IPS-20b (cell line): Measurements from ENCODE around the gene SNAP91.

Experiments
- H3K27ac ChIP-seq: one replicate; pipeline ENCODE4 v1.5.1; 2013; ENCODE audit warnings: low read length
- H3K27me3 ChIP-seq: 2 replicates; pipeline ENCODE4 v1.6.1; 2013; ENCODE audit warnings: mild to moderate bottlenecking, low read length, inconsistent platforms; ENCODE audit not compliant: insufficient read depth
- H3K36me3 ChIP-seq: 2 replicates; pipeline ENCODE4 v1.6.1; 2013; ENCODE audit warnings: low read depth, mild to moderate bottlenecking, inconsistent platforms, low read length, moderate library complexity; ENCODE audit not compliant: insufficient read depth
- H3K4me1 ChIP-seq: 2 replicates; pipeline ENCODE4 v1.6.1; 2013; ENCODE audit warnings: mild to moderate bottlenecking, control low read depth, inconsistent platforms, low read length, moderate library complexity; ENCODE audit not compliant: insufficient read depth
- H3K4me3 ChIP-seq: 2 replicates; pipeline ENCODE4 v1.5.1; 2013; ENCODE audit warnings: mild to moderate bottlenecking, low read length, inconsistent platforms
- H3K9ac ChIP-seq: 2 replicates; pipeline ENCODE4 v1.6.1; 2013; ENCODE audit warnings: low read depth, mild to moderate bottlenecking, inconsistent platforms, low read length, moderate library complexity
- H3K9me3 ChIP-seq: 2 replicates; pipeline ENCODE4 v1.6.1; 2013; ENCODE audit warnings: mild to moderate bottlenecking, low read depth, low read length, inconsistent platforms; ENCODE audit not compliant: insufficient read depth

SNAP91 gene

DNA sequence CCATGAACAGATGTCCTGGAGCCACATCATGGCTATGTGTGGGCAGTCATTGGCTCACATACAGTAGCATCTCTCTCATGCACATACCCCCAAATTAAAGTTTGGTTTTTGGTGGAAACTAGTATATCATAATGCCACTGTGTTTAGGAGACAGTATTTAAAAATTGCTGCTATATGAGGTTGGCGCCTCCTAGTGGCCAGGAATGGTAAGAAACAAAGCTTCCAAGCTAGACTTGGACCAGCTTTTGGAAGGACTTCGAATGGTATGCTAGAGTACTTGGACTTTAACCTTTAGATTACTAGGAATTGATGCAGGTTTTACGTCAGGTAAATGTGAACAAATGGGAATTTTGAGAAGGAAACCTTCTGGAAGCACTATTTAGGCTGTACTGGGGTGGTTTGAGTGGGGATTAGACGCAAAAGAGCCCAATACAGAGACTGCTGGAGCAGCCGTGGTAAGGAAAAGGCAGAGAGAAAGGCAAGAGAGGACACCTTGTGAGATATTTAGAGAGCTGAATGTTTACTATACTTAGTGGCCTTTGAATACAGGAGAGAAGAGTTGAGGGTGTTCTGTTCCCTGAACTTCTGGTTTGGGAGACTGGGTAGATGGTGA, 172.8 kb downstream of the SNAP91 start:
- no peaks in the 10 kb centered on the region for H3K27me3 ChIP-seq
- no peak overlapping the region for H3K9ac ChIP-seq
- no peak overlapping the region for H3K4me3 ChIP-seq
- H3K36me3 ChIP-seq: no peaks in the 10 kb centered on the region
- H3K9me3 ChIP-seq: no peaks in the 10 kb centered on the region
- H3K27ac ChIP-seq: no peak overlapping the region
- no peaks in the 10 kb centered on the region for H3K4me1 ChIP-seq

- peaks cover 1% of the 10 kb centered on the region; the same call in 1 of the 2 replicates for H3K27me3 ChIP-seq
- no peak overlapping the region for H3K27ac ChIP-seq
Measured at GRCh38 chr6:83518816-83519480, 190.0 kb downstream of the SNAP91 start.

DNA sequence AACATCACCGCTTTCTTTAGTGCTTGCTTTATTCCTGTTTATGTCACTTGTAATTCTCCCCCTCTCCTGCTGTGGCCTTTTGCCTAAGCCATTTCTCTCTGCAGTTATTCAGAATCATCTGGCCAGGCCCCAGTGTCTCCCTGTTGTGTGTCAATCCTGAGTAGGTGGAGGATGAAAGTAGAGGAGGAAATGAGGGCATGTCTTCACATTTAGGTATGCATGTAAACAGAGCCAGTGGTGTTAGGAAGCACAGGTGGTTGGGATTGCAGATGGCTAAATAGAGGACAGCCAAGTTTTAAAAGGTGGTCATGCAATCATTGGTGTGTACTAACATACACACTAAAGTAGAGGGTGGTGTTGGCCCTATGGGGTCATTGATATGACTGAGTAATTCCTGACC, 191.4 kb downstream of the SNAP91 start:
- H3K9ac ChIP-seq: no peak overlapping the region
- no peaks in the 10 kb centered on the region for H3K36me3 ChIP-seq
- no peaks in the 10 kb centered on the region for H3K9me3 ChIP-seq
- no peak overlapping the region for H3K27ac ChIP-seq
- H3K27me3 ChIP-seq: peaks cover 14% of the 10 kb centered on the region; the same call in 1 of the 2 replicates
- H3K4me1 ChIP-seq: peaks cover 10% of the 10 kb centered on the region; the same call in 1 of the 2 replicates
- H3K4me3 ChIP-seq: no peak overlapping the region

More at GRCh38 chr6:83518816-83519480, 190.0 kb downstream of the SNAP91 start:
- H3K9me3 ChIP-seq: no peaks in the 10 kb centered on the region
- peaks cover 5% of the 10 kb centered on the region; the same call in 1 of the 2 replicates for H3K4me1 ChIP-seq
- H3K9ac ChIP-seq: no peak overlapping the region
- no peaks in the 10 kb centered on the region for H3K36me3 ChIP-seq
- H3K4me3 ChIP-seq: no peak overlapping the region

GRCh38 chr6:83514866-83515466, 193.9 kb downstream of the SNAP91 start:
- peaks cover 10% of the 10 kb centered on the region; the same call in 1 of the 2 replicates for H3K4me1 ChIP-seq
- H3K9ac ChIP-seq: no peak overlapping the region
- H3K4me3 ChIP-seq: no peak overlapping the region
- H3K27ac ChIP-seq: no peak overlapping the region
- H3K27me3 ChIP-seq: peaks cover 14% of the 10 kb centered on the region; the same call in 1 of the 2 replicates
- H3K36me3 ChIP-seq: no peaks in the 10 kb centered on the region
- H3K9me3 ChIP-seq: no peaks in the 10 kb centered on the region

- no peaks in the 10 kb centered on the region for H3K36me3 ChIP-seq
- H3K4me1 ChIP-seq: peaks cover 10% of the 10 kb centered on the region; the same call in 1 of the 2 replicates
- H3K9ac ChIP-seq: no peak overlapping the region
- H3K27me3 ChIP-seq: peaks cover 14% of the 10 kb centered on the region; the same call in 1 of the 2 replicates
- no peaks in the 10 kb centered on the region for H3K9me3 ChIP-seq
- H3K4me3 ChIP-seq: no peak overlapping the region
- no peak overlapping the region for H3K27ac ChIP-seq
Measured at GRCh38 chr6:83514466-83514865, 194.4 kb downstream of the SNAP91 start.

- no peaks in the 10 kb centered on the region for H3K9me3 ChIP-seq
- peak within 1 kb of the TSS; percentile 99 for H3K4me3 ChIP-seq
- peak within 1 kb of the TSS; percentile 75; the same call in 1 of the 2 replicates for H3K9ac ChIP-seq
- no peaks in the 10 kb centered on the region for H3K36me3 ChIP-seq
- H3K27ac ChIP-seq: peak within 1 kb of the TSS; percentile 67
- peaks cover 5% of the 10 kb centered on the region; the same call in 1 of the 2 replicates for H3K4me1 ChIP-seq
- H3K27me3 ChIP-seq: peaks cover 14% of the 10 kb centered on the region; the same call in 1 of the 2 replicates
Measured at GRCh38 chr6:83511901-83512681, 196.8 kb downstream of the SNAP91 start, which contains the start of gene PRSS35. TSS of gene PRSS35 (plus strand) at chr6:83512534. CDS start at chr6:83523442, 10,908 bp downstream.

GRCh38 chr6:83511266-83511665, 197.6 kb downstream of the SNAP91 start:
- Histone ChIP-seq H3K9ac (no peak overlapping the region), H3K27ac (no peak overlapping the region), H3K4me3 (peak overlapping the region; percentile 99), H3K27me3 (peaks cover 14% of the 10 kb centered on the region; the same call in 1 of the 2 replicates), H3K9me3 (no peaks in the 10 kb centered on the region), H3K36me3 (no peaks in the 10 kb centered on the region), H3K4me1 (peaks cover 5% of the 10 kb centered on the region; the same call in 1 of the 2 replicates)

GRCh38 chr6:83510791-83511190, 198.1 kb downstream of the SNAP91 start:
- Histone ChIP-seq H3K4me1 (peaks cover 5% of the 10 kb centered on the region; the same call in 1 of the 2 replicates), H3K27ac (no peak overlapping the region), H3K4me3 (no peak overlapping the region), H3K36me3 (no peaks in the 10 kb centered on the region), H3K9me3 (no peaks in the 10 kb centered on the region), H3K27me3 (peaks cover 14% of the 10 kb centered on the region; the same call in 1 of the 2 replicates), H3K9ac (no peak overlapping the region)

DNA sequence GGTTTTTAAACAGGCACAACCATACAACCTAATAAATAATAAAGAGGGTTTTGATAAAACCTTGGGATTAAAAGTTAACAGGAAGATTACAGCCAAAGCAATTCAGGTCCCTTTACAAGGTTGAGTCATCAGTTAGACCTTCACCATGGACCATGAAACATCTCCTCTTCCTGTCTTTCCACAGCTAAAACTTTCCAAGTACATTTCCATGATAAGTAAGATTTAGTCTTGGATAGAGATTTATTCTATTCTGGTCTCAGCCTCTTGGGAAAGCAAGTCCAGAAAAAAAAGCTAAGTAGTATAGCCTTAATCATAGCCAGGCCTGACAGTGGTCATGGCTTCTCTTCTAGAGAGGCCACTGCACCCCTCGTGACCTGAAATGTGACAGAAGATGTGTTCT, 199.5 kb downstream of the SNAP91 start:
- Histone ChIP-seq H3K27ac (no peak overlapping the region), H3K9me3 (no peaks in the 10 kb centered on the region), H3K4me3 (no peak overlapping the region), H3K4me1 (peaks cover 5% of the 10 kb centered on the region; the same call in 1 of the 2 replicates), H3K36me3 (no peaks in the 10 kb centered on the region), H3K27me3 (peaks cover 14% of the 10 kb centered on the region; the same call in 1 of the 2 replicates), H3K9ac (no peak overlapping the region)

DNA sequence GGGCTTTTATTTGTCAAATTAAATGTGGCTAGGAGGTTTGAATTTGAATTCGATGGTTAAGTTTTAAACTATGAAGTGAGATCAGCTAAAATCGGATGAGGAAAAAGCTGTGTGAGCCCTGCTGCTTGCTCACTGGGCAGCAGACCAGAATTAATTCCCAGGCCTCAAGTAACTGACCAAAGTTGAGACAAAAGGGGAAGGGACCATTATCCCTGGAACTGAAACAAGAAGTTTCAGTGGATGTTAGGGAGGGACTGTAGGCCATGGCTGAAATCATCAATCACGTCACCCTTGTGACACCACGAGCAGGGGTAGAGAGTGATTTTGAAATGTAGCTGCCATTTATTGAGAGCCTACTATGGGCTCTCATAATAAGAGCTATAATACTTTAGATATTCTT, 203.5 kb downstream of the SNAP91 start:
- Histone ChIP-seq H3K36me3 (no peaks in the 10 kb centered on the region), H3K27me3 (no peaks in the 10 kb centered on the region), H3K9ac (no peak overlapping the region), H3K9me3 (no peaks in the 10 kb centered on the region), H3K4me3 (no peak overlapping the region), H3K27ac (no peak overlapping the region), H3K4me1 (no peaks in the 10 kb centered on the region)
